Right atrium auricular region (tissue), 2 donors: ENCODE results near the gene RTTN. TPM values are rescaled to one million over a fixed set of nuclear protein-coding genes. Genes with fewer than 3 reads are reported as not detected.

Experiments used
- DNase-seq: peaks from one replicate; pipeline ENCODE4 v3.0.0-alpha.2; 2019; ENCODE audit warnings: low spot score
- H3K27ac ChIP-seq, 2 donors: fragments of 200-600 bp; sonication (generic); 1 replicate in 1 of 2; 2 replicates in 1 of 2; pipeline ENCODE4 v1.5.1; 2016 to 2019
- H3K27me3 ChIP-seq, 2 donors: fragments of 200-600 bp; sonication (generic); one replicate each; pipeline versions ENCODE4 v1.5.1 to v1.6.0; 2017 to 2019
- H3K36me3 ChIP-seq: fragments of 200-600 bp; sonication (generic); one replicate; pipeline ENCODE4 v1.5.1; 2016
- H3K4me1 ChIP-seq, 2 donors: fragments of 200-600 bp; sonication (generic); one replicate each; pipeline versions ENCODE4 v1.5.1 to v1.6.0; 2017 to 2019
- H3K4me3 ChIP-seq, 2 donors: fragments of 200-600 bp; sonication (generic); 1 replicate in 1 of 2; 2 replicates in 1 of 2; pipeline ENCODE4 v1.5.1; 2017 to 2019; ENCODE audit warnings: mild to moderate bottlenecking in 1 of 2, moderate library complexity in 1 of 2
- H3K9me3 ChIP-seq, 2 donors: fragments of 200-600 bp; sonication (generic); one replicate each; pipeline ENCODE4 v1.5.1; 2019
- total RNA-seq, 2 donors: library from RNA; depleted of rRNA; stranded (reverse); fragments of >200 nt; gene quantifications; one replicate each; pipeline ENCODE4 v1.1.0, GENCODE V29; 2016
- TF ChIP-seq, protein P1 (sequence below), 2 donors: fragments of 200-600 bp; sonication (generic); IDR thresholded peaks; one replicate each; pipeline ENCODE4 v1.5.1; 2019; ENCODE audit warnings: antibody characterized with exemption in 2 of 2

The RTTN gene
- total RNA-seq, 2 donors from 2014 or later: 6.3 to 8.0 TPM

DNA sequence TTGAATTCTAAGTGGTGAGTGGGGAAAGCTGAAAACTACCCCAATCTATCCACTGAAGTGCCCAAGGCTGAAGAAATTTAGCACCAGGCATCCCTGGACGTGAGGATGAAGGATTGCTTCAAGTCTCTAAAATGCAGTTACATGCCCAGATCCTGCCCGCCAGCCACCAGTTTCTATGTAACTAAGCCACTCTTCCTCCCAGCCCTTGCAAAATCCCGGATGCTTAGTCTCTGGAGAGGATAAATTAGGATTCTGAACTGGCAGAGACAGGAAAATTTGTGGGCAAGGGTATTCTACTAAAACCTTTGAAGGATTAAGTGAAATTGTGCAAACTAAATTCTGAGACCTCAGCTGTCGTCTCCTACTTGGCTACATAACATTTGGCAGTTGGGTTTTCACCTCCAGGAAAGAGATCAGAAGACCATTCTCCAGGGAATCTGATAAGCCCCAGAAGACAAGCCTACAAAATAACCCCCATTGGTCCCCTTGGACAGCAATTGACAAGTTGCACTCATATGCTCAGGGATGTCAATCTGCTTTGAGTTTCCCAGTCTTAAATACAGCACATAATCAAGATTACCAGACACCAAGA, 163.9 kb downstream of the RTTN start:
- Histone ChIP-seq H3K4me1 (no peaks in the 10 kb centered on the region), H3K36me3 (no peaks in the 10 kb centered on the region), H3K27me3 (no peaks in the 10 kb centered on the region), H3K4me3 (no peak overlapping the region), H3K27ac (no peak overlapping the region), H3K9me3 (no peaks in the 10 kb centered on the region)
- TF ChIP-seq, protein P1, sequence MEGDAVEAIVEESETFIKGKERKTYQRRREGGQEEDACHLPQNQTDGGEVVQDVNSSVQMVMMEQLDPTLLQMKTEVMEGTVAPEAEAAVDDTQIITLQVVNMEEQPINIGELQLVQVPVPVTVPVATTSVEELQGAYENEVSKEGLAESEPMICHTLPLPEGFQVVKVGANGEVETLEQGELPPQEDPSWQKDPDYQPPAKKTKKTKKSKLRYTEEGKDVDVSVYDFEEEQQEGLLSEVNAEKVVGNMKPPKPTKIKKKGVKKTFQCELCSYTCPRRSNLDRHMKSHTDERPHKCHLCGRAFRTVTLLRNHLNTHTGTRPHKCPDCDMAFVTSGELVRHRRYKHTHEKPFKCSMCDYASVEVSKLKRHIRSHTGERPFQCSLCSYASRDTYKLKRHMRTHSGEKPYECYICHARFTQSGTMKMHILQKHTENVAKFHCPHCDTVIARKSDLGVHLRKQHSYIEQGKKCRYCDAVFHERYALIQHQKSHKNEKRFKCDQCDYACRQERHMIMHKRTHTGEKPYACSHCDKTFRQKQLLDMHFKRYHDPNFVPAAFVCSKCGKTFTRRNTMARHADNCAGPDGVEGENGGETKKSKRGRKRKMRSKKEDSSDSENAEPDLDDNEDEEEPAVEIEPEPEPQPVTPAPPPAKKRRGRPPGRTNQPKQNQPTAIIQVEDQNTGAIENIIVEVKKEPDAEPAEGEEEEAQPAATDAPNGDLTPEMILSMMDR (IDR thresholded peaks at IDR 0.05): no peak
- no peak for DNase-seq

DNA sequence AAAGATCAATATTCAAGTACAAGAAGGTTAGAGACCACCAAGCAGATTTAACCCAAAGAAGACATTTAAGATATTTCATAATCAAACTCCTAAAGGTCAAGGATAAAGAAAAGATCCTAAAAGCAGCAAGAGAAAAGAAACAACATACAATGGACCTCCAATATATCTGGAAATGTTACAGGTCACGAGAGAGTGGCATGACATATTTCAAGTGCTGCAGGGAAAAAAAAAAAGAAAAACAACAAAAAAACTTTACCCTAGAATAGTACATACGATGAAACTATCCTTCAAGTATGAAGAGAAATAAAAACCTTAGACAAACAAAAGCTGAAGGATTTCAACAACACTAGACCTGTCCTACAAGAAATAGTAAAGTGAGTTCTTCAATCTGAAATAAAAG, 166.3 kb downstream of the RTTN start:
- Histone ChIP-seq H3K36me3 (no peaks in the 10 kb centered on the region), H3K4me1 (no peaks in the 10 kb centered on the region), H3K4me3 (no peak overlapping the region), H3K27me3 (no peaks in the 10 kb centered on the region), H3K9me3 (no peaks in the 10 kb centered on the region), H3K27ac (no peak overlapping the region)
- DNase-seq: no peak
- TF ChIP-seq, protein P1 (IDR thresholded peaks at IDR 0.05): no peak

GRCh38 chr18:70037431-70038061, 167.9 kb downstream of the RTTN start:
- DNase-seq: no peak
- TF ChIP-seq, protein P1 (IDR thresholded peaks at IDR 0.05): no peak
- H3K9me3 ChIP-seq: no peaks in the 10 kb centered on the region
- no peak overlapping the region for H3K27ac ChIP-seq
- no peaks in the 10 kb centered on the region for H3K36me3 ChIP-seq
- no peaks in the 10 kb centered on the region for H3K27me3 ChIP-seq
- H3K4me1 ChIP-seq: no peaks in the 10 kb centered on the region
- no peak overlapping the region for H3K4me3 ChIP-seq

DNA sequence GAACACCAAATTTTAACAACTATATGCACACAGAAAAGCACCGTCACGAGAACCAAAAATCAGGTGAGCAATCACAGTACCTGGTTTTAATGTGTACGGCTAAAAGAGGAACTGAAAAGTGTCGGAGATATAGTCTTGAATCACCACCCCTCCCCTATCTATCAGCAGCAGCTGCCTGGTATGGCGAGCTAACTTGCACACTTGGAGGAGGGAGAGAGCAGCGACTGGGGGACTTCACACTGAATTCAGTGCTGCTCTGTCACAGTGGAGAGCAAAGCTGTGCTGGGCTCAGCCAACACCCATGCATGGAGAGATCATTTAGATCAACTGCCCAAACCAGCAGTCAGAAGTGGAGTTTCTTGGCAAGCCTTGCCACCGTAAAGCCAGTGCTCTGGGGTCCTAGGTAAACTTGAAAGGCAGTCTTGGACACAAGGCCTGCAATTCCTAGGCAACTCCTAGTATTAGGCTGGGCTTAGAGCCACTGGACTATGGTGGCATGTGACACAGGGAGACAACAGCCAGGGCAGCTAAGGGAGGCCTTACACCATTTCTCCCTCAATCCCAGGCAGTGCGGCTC, 168.6 kb downstream of the RTTN start:
- Histone ChIP-seq H3K36me3 (no peaks in the 10 kb centered on the region), H3K27ac (no peak overlapping the region), H3K4me1 (no peaks in the 10 kb centered on the region), H3K27me3 (no peaks in the 10 kb centered on the region), H3K9me3 (no peaks in the 10 kb centered on the region), H3K4me3 (no peak overlapping the region)
- DNase-seq: no peak
- TF ChIP-seq, protein P1 (IDR thresholded peaks at IDR 0.05): no peak

GRCh38 chr18:70036168-70036567, 169.3 kb downstream of the RTTN start:
- Histone ChIP-seq H3K36me3 (no peaks in the 10 kb centered on the region), H3K27ac (no peak overlapping the region), H3K27me3 (no peaks in the 10 kb centered on the region), H3K4me1 (no peaks in the 10 kb centered on the region), H3K9me3 (no peaks in the 10 kb centered on the region), H3K4me3 (no peak overlapping the region)
- TF ChIP-seq, protein P1 (IDR thresholded peaks at IDR 0.05): no peak
- DNase-seq: no peak
